CD4-positive, alpha-beta T cell treated with Interleukin-12 subunit alpha and Interleukin-12 subunit beta, for 1 hour (primary cell): ENCODE measurements around the gene PTPN5.
"Not testable (repeated sequence)": the region's sequence is repeated elsewhere in the genome, so short reads cannot be mapped to it uniquely, and the experiment has no call there.

Experiments used
- DNase-seq: peaks from one replicate; pipeline ENCODE4 v3.0.0-alpha.2; 2020

PTPN5 gene

GRCh38 chr11:18791207-18791968, at the start of gene PTPN5:
PTPN5 (minus strand) TSS chr11:18791798; CDS start chr11:18771958, 19,840 bp downstream.
- DNase-seq = no peak

- no peak for DNase-seq
Measured at GRCh38 chr11:18836417-18836816, 44.8 kb upstream of the PTPN5 start.

GRCh38 chr11:18834754-18835466, 43.3 kb upstream of the PTPN5 start:
- DNase-seq = no peak

- DNase-seq = not testable (repeated sequence)
Measured at GRCh38 chr11:18820160-18820559, 28.6 kb upstream of the PTPN5 start.

GRCh38 chr11:18804199-18804999, 12.8 kb upstream of the PTPN5 start:
- DNase-seq = no peak

- DNase-seq = peak; percentile 45
Measured at GRCh38 chr11:18802381-18803257, 11.0 kb upstream of the PTPN5 start.

GRCh38 chr11:18798799-18799469, 7.3 kb upstream of the PTPN5 start:
- no peak for DNase-seq

GRCh38 chr11:18794956-18795355, 3.4 kb upstream of the PTPN5 start:
- DNase-seq = no peak

GRCh38 chr11:18792827-18793226, 1.2 kb upstream of the PTPN5 start:
- DNase-seq = no peak

GRCh38 chr11:18791969-18792628, 501 bp upstream of the PTPN5 start:
- no peak for DNase-seq

GRCh38 chr11:18790883-18791206, 753 bp downstream of the PTPN5 start:
- DNase-seq = no peak

GRCh38 chr11:18789942-18790341, 1.7 kb downstream of the PTPN5 start:
- no peak for DNase-seq

GRCh38 chr11:18785411-18785810, 6.2 kb downstream of the PTPN5 start:
- DNase-seq = no peak

- no peak for DNase-seq
Measured at GRCh38 chr11:18780896-18781295, 10.7 kb downstream of the PTPN5 start.

GRCh38 chr11:18780329-18780728, 11.3 kb downstream of the PTPN5 start:
- DNase-seq = no peak

- DNase-seq = no peak
Measured at GRCh38 chr11:18778468-18778867, 13.1 kb downstream of the PTPN5 start.

- DNase-seq = no peak
Measured at GRCh38 chr11:18776324-18776723, 15.3 kb downstream of the PTPN5 start.

GRCh38 chr11:18775492-18776292, 15.9 kb downstream of the PTPN5 start:
- peak; percentile 43 for DNase-seq

- no peak for DNase-seq
Measured at GRCh38 chr11:18774801-18775200, 16.8 kb downstream of the PTPN5 start.

- DNase-seq = no peak
Measured at GRCh38 chr11:18773681-18774080, 17.9 kb downstream of the PTPN5 start.

- DNase-seq = no peak
Measured at GRCh38 chr11:18773104-18773503, 18.5 kb downstream of the PTPN5 start.
